Heart right ventricle (tissue), 16 donors: ENCODE results near the gene DNAJB6. TPM values are rescaled to one million over a fixed set of nuclear protein-coding genes. Genes with fewer than 3 reads are reported as not detected.

Source experiments
- ATAC-seq, 8 donors: fragments of 200-7000 bp; cut with Tn5 transposase; one replicate each; pipeline ENCODE4 v1.9.1; 2020; ENCODE audit warnings: mild to moderate bottlenecking in 8 of 8, moderate library complexity in 8 of 8, moderate number of reproducible peaks in 1 of 8
- DNase-seq, 2 donors: peaks; one replicate each; pipeline ENCODE4 v3.0.0-alpha.2; 2020
- H3K27ac ChIP-seq, 10 donors: fragments of 200-600 bp; sonication (generic) in 2 of 10; one replicate each; pipeline versions ENCODE4 v1.5.0 to v1.8.0; 2020 to 2022; ENCODE audit warnings: mild to moderate bottlenecking in 3 of 10
- H3K27me3 ChIP-seq, 7 donors: fragments of 200-600 bp; one replicate each; pipeline ENCODE4 v1.8.0; 2021 to 2022; ENCODE audit warnings: mild to moderate bottlenecking in 2 of 7
- H3K36me3 ChIP-seq, 9 donors: fragments of 200-600 bp; sonication (generic) in 1 of 9; one replicate each; pipeline versions ENCODE4 v1.5.0 to v1.8.0; 2020 to 2022; ENCODE audit warnings: mild to moderate bottlenecking in 2 of 9
- H3K4me1 ChIP-seq, 9 donors: fragments of 200-600 bp; sonication (generic) in 1 of 9; one replicate each; pipeline versions ENCODE4 v1.5.0 to v1.8.0; 2020 to 2022; ENCODE audit warnings: mild to moderate bottlenecking in 4 of 9
- H3K4me3 ChIP-seq, 10 donors: fragments of 200-600 bp; sonication (generic) in 2 of 10; one replicate each; pipeline versions ENCODE4 v1.5.0 to v1.8.0; 2020 to 2022; ENCODE audit warnings: mild to moderate bottlenecking in 7 of 10, moderate library complexity in 2 of 10
- H3K9me3 ChIP-seq, 11 donors: fragments of 200-600 bp in 10 of 11; sonication (generic) in 2 of 11; one replicate each; pipeline versions ENCODE4 v1.5.0 to v1.8.0; 2013 to 2022; ENCODE audit warnings: mild to moderate bottlenecking in 2 of 11, control low read depth in 1 of 11, moderate library complexity in 1 of 11
- WGBS, 2 donors: extraction: QIAGEN DNeasy Blood & Tissue Kit; methylation state at CpG; one replicate each; pipeline ENCODE4 v1.1.7; 2013; ENCODE audit warnings: inconsistent platforms in 1 of 2; 5-methylcytosine and 5-hydroxymethylcytosine counted together
- intact Hi-C, 10 donors: fragments of 100-400 bp; cut with DNase I; formaldehyde crosslinking; loops; one replicate each; pipeline versions ENCODE4 v1.11.1 to v1.14.2; 2022
- polyA plus RNA-seq, 2 donors: library from polyadenylated mRNA; stranded (reverse); fragments of 200-250 nt; gene quantifications; one replicate each; pipeline ENCODE4 v1.2.3, GENCODE V29; 2013
- total RNA-seq, 10 donors: library from RNA; stranded (reverse); fragmentation: NEBNext Ultra II Directional in 3 of 10; extraction: Animal tissue kit (Norgen Biotek cat#: 25700) in 3 of 10; gene quantifications; one replicate each; pipeline versions ENCODE4 v1.2.1 to v1.2.4, GENCODE V29; 2021 to 2023
- TF ChIP-seq, protein P1 (sequence below), 9 donors: fragments of 200-600 bp; sonication (generic) in 2 of 9; IDR thresholded peaks; one replicate each; pipeline versions ENCODE4 v1.5.0 to v1.8.0; 2021 to 2022; ENCODE audit warnings: antibody characterized with exemption in 9 of 9, mild to moderate bottlenecking in 5 of 9, moderate library complexity in 1 of 9
- donor health status: Arrhythmogenic right ventricular cardiomyopathy.
- donor health status: ischemic (EF 13 %, LVEDD 7.1; RV severe dilation, severe dysfunction).
- donor health status: healthy with polysubstance abuse.
- donor health status: DM: no; HTN: yes; CAD: no.
- donor health status: DM: no; HTN: no; CAD: no.
- donor health status: ischemic (EF 25% LVEDD 6.9; RV normal size, moderate dysfunction).
- donor health status: ischemic (EF 25% LVEDD 5.7; RV mildly dilated, moderate dysfunction).
- donor health status: healthy.
- donor health status: DM: yes; HTN: yes; CAD: no.
- donor health status: Ischemic cardiomyopathy.
- donor health status: ischemic (EF 35%, LVEDD 5.7; RV mildly dilated, moderate dysfunction).
- donor health status: nonischemic (EF 11% LVEDD 7.7; RV severe dilation, severe dysfunction).
- donor health status: DM: yes; HTN: yes; CAD: no.
- donor health status: PGD.
- donor health status: ischemic (EF 29% LVEDD 5.4; RV normal size, mild dysfunction).
- donor health status: nonischemic (EF 23%, LVEDD 6.1; RV moderate dilation, normal function).

DNAJB6 gene
- total and polyA plus RNA-seq, 12 donors, result 114 to 200 (median 183) TPM

DNA sequence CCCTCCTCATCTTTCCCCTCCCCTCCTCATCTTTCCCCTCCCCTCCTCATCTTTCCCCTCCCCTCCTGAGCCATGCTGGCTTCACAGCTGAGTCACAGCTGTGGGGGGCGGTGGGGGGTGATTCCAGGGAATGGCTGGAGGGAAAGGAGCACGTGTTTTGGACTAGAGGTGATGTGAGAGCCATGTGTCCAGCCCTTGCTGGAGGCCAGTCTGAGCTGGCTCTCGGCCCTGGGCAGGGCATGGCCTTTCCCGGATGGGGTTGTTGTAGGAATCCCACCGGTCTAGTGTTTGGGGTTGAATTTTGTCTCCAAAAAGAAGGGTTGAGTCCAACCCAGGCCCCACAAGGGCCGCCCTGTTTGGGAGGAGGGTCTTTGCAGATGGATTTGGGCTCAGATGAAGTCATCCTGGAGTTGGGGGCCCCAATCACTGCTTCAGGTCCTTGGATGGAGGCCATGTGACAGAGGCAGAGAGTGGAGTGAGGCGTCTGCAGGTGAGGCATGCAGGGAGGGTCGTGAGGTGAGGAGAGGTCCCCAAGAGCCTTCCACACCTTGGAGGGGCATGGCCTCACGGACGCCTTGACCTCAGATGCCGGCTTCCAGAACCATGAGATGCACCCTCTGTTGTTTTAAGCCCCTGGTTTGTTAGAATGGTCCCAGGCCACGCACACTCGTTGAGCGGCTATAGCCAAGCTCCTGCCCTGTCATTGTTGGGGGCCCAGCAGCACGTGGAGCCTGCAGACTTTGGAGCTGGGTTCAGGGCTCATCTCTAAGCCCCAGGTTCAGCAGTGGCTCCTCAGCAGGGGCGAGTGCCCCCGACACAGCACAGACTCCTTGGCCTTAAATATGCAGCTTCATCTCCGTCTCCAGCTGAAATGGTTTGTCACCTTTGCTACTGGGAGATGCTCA, 101.6 kb downstream of the DNAJB6 start:
- H3K9me3 ChIP-seq, result no peaks in the 10 kb centered on the region
- no peaks in the 10 kb centered on the region for H3K27me3 ChIP-seq
- H3K27ac ChIP-seq, result no peak overlapping the region
- DNase-seq, result no peak
- no peak overlapping the region for H3K4me3 ChIP-seq
- WGBS, 2 donors, result 83 to 91% methylated on average over 18 of the region's 18 CpGs
- H3K4me1 ChIP-seq, result no peaks in the 10 kb centered on the region
- H3K36me3 ChIP-seq, result no peaks in the 10 kb centered on the region
- no peak for ATAC-seq
- TF ChIP-seq, protein P1, sequence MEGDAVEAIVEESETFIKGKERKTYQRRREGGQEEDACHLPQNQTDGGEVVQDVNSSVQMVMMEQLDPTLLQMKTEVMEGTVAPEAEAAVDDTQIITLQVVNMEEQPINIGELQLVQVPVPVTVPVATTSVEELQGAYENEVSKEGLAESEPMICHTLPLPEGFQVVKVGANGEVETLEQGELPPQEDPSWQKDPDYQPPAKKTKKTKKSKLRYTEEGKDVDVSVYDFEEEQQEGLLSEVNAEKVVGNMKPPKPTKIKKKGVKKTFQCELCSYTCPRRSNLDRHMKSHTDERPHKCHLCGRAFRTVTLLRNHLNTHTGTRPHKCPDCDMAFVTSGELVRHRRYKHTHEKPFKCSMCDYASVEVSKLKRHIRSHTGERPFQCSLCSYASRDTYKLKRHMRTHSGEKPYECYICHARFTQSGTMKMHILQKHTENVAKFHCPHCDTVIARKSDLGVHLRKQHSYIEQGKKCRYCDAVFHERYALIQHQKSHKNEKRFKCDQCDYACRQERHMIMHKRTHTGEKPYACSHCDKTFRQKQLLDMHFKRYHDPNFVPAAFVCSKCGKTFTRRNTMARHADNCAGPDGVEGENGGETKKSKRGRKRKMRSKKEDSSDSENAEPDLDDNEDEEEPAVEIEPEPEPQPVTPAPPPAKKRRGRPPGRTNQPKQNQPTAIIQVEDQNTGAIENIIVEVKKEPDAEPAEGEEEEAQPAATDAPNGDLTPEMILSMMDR (IDR thresholded peaks at IDR 0.05), result no peak
- intact Hi-C loops, result loop anchor here in 3 of 10 donors (10.0 kb wide), 4 partner anchors 436 to 966 kb away; no protein-coding TSS in a partner anchor

DNA sequence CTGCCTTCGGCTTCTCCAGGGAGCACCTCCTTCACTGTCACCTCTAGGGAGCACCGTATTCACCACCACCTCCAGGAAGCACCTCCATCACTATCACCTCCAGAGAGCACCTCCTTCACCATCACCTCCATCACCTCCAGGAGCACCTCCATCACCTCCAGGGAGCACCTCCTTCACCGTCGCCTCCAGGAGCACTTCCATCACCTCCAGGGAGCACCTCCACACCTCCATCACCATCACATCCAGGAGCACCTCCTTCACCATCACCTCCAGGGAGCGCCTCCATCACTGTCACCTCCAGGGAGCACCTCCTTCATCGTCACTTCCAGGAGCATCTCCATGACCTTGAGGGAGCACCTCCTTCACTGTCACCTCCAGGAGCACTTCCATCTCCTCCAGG, 102.3 kb downstream of the DNAJB6 start:
- intact Hi-C loops, result loop anchor here in 3 of 10 donors (10.0 kb wide), 4 partner anchors 436 to 966 kb away; no protein-coding TSS in a partner anchor
- H3K27me3 ChIP-seq, result peaks cover 0 to 2% (median 0%) of the 10 kb centered on the region in 7 donors
- H3K4me1 ChIP-seq, result no peaks in the 10 kb centered on the region
- H3K4me3 ChIP-seq, result no peak overlapping the region
- TF ChIP-seq, protein P1 (IDR thresholded peaks at IDR 0.05), result no peak
- WGBS, 2 donors, result 97 to 99% methylated on average over 6 of the region's 6 CpGs
- no peak overlapping the region for H3K27ac ChIP-seq
- ATAC-seq (no peak), DNase-seq (no peak)
- H3K9me3 ChIP-seq, result no peaks in the 10 kb centered on the region
- no peaks in the 10 kb centered on the region for H3K36me3 ChIP-seq

DNA sequence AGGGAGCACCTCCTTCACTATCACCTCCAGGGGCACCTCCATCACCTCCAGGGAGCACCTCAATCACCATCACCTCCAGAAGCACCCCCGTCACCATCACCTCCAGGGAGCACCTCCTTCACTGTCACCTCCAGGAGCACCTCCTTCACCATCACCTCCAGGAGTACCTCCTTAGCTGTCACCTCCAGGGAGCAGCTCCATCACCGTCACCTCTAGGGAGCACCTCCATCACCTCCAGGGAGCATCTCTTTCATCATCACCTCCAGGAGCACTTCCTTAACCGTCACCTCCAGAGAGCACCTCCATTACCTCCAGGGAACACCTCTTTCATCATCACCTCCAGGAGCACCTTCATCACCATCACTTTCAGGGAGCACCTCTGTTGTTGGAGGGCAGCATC, 103.0 kb downstream of the DNAJB6 start:
- TF ChIP-seq, protein P1 (IDR thresholded peaks at IDR 0.05), result no peak
- peaks cover 0 to 5% (median 0%) of the 10 kb centered on the region in 7 donors for H3K27me3 ChIP-seq
- no peaks in the 10 kb centered on the region for H3K9me3 ChIP-seq
- no peaks in the 10 kb centered on the region for H3K36me3 ChIP-seq
- intact Hi-C loops, result loop anchor here in 3 of 10 donors (10.0 kb wide), 4 partner anchors 435 to 965 kb away; no protein-coding TSS in a partner anchor
- no peak overlapping the region for H3K27ac ChIP-seq
- H3K4me1 ChIP-seq, result no peaks in the 10 kb centered on the region
- no peak overlapping the region for H3K4me3 ChIP-seq
- WGBS, 2 donors, result 64% methylated on average over 3 of the region's 3 CpGs
- no peak for DNase-seq
- ATAC-seq, result no peak

DNA sequence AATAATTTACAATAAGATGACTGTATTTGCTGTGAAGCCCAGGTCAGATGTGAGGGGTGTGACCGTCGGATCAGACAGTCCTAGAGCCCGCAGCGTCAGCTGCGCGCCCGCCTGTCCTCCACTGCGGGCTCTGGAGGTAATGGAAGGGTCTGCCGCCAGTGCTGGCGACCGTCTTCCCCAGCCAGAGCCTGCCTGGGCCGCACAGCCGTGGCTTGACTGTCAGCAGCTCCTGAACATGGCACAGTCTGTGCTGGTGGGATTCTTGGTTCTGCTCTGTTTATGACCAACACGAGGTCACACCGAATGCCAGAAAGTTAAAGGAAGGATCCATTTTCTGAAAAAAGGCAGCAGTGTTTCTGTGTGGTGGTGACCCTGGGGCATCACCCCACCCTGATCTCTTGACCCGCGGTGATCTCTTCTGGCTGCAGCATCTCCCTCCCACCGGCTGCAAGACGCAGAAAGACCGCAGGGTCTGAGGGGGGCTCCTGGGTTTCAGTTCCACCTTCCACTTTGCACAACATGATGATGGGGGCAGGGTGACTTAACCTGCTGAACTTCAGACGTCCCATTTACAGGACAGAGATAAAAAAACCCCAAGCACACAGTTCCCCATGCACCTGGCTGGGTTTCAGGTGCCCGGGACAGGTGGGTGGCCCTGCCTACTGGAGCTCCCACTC, 103.7 kb downstream of the DNAJB6 start:
- Histone ChIP-seq H3K27me3 (peaks cover 0 to 8% (median 0%) of the 10 kb centered on the region in 7 donors), H3K9me3 (no peaks in the 10 kb centered on the region), H3K4me3 (no peak overlapping the region), H3K36me3 (no peaks in the 10 kb centered on the region), H3K4me1 (no peaks in the 10 kb centered on the region), H3K27ac (no peak overlapping the region)
- WGBS, 2 donors, result 88 to 90% methylated on average over 22 of the region's 22 CpGs
- intact Hi-C loops, result no loop called here
- DNase-seq, result no peak
- TF ChIP-seq, protein P1 (IDR thresholded peaks at IDR 0.05), result no peak
- no peak for ATAC-seq
